GM12873 (cell line): Measurements from ENCODE around the gene GRIK1.

Experiments used
- TF ChIP-seq, protein P1 (sequence below): IDR thresholded peaks from 2 replicates; pipeline ENCODE4 v1.5.1; 2012; ENCODE audit warnings: low read depth, mild to moderate bottlenecking, moderate library complexity, low read length, control low read depth; ENCODE audit not compliant: insufficient read depth; ENCODE audit errors: missing control alignments

The GRIK1 gene

GRCh38 chr21:29657240-29657989, 282.4 kb downstream of the GRIK1 start:
- TF ChIP-seq, protein P1, sequence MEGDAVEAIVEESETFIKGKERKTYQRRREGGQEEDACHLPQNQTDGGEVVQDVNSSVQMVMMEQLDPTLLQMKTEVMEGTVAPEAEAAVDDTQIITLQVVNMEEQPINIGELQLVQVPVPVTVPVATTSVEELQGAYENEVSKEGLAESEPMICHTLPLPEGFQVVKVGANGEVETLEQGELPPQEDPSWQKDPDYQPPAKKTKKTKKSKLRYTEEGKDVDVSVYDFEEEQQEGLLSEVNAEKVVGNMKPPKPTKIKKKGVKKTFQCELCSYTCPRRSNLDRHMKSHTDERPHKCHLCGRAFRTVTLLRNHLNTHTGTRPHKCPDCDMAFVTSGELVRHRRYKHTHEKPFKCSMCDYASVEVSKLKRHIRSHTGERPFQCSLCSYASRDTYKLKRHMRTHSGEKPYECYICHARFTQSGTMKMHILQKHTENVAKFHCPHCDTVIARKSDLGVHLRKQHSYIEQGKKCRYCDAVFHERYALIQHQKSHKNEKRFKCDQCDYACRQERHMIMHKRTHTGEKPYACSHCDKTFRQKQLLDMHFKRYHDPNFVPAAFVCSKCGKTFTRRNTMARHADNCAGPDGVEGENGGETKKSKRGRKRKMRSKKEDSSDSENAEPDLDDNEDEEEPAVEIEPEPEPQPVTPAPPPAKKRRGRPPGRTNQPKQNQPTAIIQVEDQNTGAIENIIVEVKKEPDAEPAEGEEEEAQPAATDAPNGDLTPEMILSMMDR = no peak

DNA sequence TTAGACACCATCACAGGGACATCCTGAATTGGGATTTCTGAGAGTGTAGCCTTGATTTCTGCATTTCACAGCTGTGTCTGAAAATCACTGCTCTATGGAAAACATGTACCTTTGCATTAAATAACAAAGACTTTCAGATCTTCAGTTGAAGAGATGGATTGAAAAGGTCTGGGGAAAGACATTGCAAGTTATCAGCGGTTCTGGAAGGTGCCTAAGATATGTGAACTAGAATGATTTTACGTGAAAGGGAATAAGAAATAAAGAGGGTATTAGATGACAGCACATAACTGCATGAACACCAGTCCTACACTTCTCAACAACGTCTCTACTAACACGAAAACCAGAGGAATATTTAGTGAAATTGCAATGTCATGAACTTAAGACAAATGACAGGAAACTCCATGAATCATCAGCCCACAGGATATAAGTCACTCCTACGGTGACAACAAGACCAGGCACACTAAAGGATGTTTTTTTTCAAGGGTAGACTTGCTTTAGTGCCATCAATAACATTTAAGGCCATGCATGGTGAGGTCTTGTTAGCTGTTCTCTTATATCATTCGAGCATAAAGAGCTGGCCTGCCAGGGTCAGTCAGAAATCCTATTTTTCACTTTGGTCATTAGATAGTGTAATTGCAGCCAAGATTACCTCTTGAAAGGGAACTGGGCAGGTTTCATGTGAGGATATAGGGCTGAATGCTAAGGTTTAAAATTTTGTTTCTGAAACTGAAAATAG, 283.1 kb downstream of the GRIK1 start:
- TF ChIP-seq, protein P1 = no peak

DNA sequence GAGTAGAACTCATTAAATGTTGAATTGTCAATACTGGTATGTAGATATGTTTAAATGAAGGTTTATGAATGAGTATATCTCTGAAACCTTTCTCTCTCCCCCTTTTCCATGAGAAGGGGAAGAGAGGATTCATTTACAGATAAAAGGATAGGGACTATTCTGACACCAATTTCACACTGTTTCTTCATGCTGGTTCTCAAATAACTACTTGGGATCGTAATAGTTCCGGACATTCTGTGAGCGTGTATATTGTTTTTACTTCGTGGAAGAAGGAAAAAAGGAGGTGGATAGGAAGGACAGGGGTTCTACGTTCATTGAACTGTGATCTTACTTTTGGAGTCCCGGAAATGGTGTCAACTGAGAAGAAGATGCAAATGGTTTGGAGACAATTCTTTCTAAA, 284.2 kb downstream of the GRIK1 start:
- TF ChIP-seq, protein P1 = no peak

GRCh38 chr21:29654855-29655254, 284.9 kb downstream of the GRIK1 start:
- TF ChIP-seq, protein P1 = no peak

- TF ChIP-seq, protein P1 = no peak
These were observed 285.6 kb downstream of the GRIK1 start for GRCh38 chr21:29654203-29654602.

DNA sequence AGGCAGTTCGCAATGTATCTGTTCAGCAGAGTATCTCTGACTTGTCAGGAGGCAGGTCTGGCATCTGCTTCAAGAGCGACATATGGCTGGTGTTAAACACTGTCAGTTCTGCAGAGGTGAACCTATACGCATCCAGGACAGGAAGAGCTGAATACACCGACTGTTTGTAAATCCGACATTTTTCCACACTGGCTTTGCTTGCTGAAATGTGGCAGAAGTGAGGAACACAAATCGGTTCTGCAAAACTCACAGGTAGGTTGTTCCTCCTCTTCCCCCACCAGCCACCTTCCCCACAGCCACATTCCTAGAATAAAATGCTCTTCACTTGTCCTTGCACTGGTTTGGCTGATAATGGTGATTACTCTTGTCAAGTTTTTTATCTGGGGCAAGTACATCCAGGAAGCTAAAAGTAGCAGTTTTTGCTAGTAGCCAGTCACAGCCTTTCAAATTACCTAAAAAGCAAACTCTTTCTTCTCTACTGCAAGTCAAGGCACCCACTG, 289.2 kb downstream of the GRIK1 start:
- TF ChIP-seq, protein P1 = no peak

DNA sequence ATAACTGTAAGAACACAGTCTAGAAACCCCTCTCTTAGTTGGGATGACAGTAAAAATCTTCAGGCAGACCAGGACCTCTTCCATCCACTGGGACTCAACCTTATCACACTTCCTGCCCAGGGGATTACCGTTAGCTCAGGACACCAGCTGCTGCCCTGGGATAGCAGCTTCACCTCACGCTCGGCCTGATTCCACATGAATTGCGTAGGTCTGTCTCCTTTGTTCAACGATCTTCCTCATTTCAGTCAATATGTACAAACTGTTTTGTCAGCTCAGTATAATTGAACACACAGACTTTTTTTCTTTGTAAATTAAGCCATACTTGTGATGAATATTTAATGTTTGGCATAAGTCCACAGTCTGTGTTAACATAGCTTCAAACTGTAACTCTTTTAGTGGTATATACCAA, 290.4 kb downstream of the GRIK1 start:
- TF ChIP-seq, protein P1 = no peak
